GM23338 (cell line): ENCODE results near the gene LNX2. TPM values are rescaled to one million over a fixed set of nuclear protein-coding genes. Genes with fewer than 3 reads are reported as not detected.

Experiments used
- EZH2 ChIP-seq: fragments of 200-600 bp; sonication (generic); IDR thresholded peaks from one replicate; pipeline ENCODE4 v1.8.0; 2017; ENCODE audit warnings: antibody characterized with exemption, mild to moderate bottlenecking, low read depth; ENCODE audit not compliant: unreplicated experiment
- JUNB ChIP-seq: IDR thresholded peaks from one replicate; pipeline ENCODE4 v1.6.1; 2016; ENCODE audit warnings: antibody characterized with exemption; ENCODE audit not compliant: unreplicated experiment
- NANOG ChIP-seq: IDR thresholded peaks from 2 replicates; pipeline ENCODE4 v1.6.1; 2016; ENCODE audit warnings: antibody characterized with exemption, borderline replicate concordance
- POLR2AphosphoS5 ChIP-seq: IDR thresholded peaks from 2 replicates; pipeline ENCODE4 v1.6.1; 2016; ENCODE audit warnings: antibody characterized with exemption, low read depth
- STAT1 ChIP-seq: IDR thresholded peaks from one replicate; pipeline ENCODE4 v1.6.1; 2016; ENCODE audit warnings: antibody characterized with exemption; ENCODE audit not compliant: unreplicated experiment
- ZNF114 ChIP-seq: fragments of 250-450 bp; sonication (Bioruptor Pico); IDR thresholded peaks from 2 replicates; pipeline ENCODE4 v1.5.0; 2020; ENCODE audit warnings: mild to moderate bottlenecking, moderate library complexity
- ZNF331 ChIP-seq: fragments of 250-450 bp; sonication (Bioruptor Pico); IDR thresholded peaks from 2 replicates; pipeline ENCODE4 v1.5.0; 2020; ENCODE audit warnings: low read depth, mild to moderate bottlenecking, moderate library complexity
- polyA plus RNA-seq: library from polyadenylated mRNA; unstranded; fragments of >200 nt; fragmentation: Nextera tagmentation; extraction: Ambion mirVana; gene quantifications from 2 replicates; pipeline ENCODE4 v1.2.1, GENCODE V29; 2016
- total RNA-seq: library from RNA; depleted of rRNA; stranded (reverse); fragments of >200 nt; shearing (Covaris generic); gene quantifications from 2 replicates; pipeline ENCODE4 v1.2.3, GENCODE V29; 2014
- TF ChIP-seq, protein P1 (sequence below): fragments of 250-450 bp; sonication (Bioruptor Pico); IDR thresholded peaks from 2 replicates; pipeline ENCODE4 v1.5.0; 2020; ENCODE audit warnings: mild to moderate bottlenecking, moderate library complexity
- TF ChIP-seq, protein P2 (sequence below): IDR thresholded peaks from 2 replicates; pipeline ENCODE4 v1.6.1; 2016; ENCODE audit warnings: antibody characterized with exemption
- TF ChIP-seq, protein P3 (sequence below), 2 experiments: fragments of 200-600 bp in 1 of 2; sonication (generic) in 1 of 2; conservative IDR thresholded peaks; 2 replicates each; pipeline versions ENCODE4 v1.5.1 to v1.6.1; 2016 to 2017; ENCODE audit warnings: antibody characterized with exemption in 2 of 2, low read depth in 2 of 2, mild to moderate bottlenecking in 2 of 2, moderate library complexity in 1 of 2

Gene LNX2
- total and polyA plus RNA-seq, 2 experiments from 2014 or later, result 3.7 to 18.0 TPM

DNA sequence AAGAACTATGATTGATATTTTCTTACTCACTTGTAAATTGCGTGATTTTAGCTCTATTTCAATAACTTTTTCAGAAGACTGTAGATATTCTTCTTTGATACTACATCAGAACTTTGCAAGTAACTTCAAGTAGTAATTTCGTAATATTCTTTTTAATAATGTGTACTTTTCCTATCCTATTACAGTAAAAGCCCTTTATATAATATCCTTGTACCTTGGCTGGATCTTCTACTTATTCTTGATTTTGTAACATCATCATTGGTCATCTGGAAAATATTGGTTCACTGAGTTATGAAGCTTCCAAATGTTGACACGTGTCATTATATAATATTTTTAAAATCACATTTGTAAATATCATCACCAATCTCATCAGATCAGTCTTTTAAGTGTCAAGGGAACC, 33.7 kb upstream of the LNX2 start (continued):
- TF ChIP-seq, protein P1, sequence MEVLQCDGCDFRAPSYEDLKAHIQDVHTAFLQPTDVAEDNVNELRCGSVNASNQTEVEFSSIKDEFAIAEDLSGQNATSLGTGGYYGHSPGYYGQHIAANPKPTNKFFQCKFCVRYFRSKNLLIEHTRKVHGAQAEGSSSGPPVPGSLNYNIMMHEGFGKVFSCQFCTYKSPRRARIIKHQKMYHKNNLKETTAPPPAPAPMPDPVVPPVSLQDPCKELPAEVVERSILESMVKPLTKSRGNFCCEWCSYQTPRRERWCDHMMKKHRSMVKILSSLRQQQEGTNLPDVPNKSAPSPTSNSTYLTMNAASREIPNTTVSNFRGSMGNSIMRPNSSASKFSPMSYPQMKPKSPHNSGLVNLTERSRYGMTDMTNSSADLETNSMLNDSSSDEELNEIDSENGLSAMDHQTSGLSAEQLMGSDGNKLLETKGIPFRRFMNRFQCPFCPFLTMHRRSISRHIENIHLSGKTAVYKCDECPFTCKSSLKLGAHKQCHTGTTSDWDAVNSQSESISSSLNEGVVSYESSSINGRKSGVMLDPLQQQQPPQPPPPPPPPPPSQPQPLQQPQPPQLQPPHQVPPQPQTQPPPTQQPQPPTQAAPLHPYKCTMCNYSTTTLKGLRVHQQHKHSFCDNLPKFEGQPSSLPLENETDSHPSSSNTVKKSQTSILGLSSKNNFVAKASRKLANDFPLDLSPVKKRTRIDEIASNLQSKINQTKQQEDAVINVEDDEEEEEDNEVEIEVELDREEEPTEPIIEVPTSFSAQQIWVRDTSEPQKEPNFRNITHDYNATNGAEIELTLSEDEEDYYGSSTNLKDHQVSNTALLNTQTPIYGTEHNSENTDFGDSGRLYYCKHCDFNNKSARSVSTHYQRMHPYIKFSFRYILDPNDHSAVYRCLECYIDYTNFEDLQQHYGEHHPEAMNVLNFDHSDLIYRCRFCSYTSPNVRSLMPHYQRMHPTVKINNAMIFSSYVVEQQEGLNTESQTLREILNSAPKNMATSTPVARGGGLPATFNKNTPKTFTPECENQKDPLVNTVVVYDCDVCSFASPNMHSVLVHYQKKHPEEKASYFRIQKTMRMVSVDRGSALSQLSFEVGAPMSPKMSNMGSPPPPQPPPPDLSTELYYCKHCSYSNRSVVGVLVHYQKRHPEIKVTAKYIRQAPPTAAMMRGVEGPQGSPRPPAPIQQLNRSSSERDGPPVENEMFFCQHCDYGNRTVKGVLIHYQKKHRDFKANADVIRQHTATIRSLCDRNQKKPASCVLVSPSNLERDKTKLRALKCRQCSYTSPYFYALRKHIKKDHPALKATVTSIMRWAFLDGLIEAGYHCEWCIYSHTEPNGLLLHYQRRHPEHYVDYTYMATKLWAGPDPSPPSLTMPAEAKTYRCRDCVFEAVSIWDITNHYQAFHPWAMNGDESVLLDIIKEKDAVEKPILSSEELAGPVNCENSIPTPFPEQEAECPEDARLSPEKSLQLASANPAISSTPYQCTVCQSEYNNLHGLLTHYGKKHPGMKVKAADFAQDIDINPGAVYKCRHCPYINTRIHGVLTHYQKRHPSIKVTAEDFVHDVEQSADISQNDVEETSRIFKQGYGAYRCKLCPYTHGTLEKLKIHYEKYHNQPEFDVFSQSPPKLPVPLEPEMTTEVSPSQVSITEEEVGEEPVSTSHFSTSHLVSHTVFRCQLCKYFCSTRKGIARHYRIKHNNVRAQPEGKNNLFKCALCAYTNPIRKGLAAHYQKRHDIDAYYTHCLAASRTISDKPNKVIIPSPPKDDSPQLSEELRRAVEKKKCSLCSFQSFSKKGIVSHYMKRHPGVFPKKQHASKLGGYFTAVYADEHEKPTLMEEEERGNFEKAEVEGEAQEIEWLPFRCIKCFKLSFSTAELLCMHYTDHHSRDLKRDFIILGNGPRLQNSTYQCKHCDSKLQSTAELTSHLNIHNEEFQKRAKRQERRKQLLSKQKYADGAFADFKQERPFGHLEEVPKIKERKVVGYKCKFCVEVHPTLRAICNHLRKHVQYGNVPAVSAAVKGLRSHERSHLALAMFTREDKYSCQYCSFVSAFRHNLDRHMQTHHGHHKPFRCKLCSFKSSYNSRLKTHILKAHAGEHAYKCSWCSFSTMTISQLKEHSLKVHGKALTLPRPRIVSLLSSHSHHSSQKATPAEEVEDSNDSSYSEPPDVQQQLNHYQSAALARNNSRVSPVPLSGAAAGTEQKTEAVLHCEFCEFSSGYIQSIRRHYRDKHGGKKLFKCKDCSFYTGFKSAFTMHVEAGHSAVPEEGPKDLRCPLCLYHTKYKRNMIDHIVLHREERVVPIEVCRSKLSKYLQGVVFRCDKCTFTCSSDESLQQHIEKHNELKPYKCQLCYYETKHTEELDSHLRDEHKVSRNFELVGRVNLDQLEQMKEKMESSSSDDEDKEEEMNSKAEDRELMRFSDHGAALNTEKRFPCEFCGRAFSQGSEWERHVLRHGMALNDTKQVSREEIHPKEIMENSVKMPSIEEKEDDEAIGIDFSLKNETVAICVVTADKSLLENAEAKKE (CRISPR knock-in tag), result no peak
- TF ChIP-seq ZNF114 (CRISPR knock-in tag) (no peak), STAT1 (no peak), ZNF331 (CRISPR knock-in tag) (no peak), NANOG (no peak), JUNB (no peak), POLR2AphosphoS5 (no peak), EZH2 (no peak)
- TF ChIP-seq, protein P2, sequence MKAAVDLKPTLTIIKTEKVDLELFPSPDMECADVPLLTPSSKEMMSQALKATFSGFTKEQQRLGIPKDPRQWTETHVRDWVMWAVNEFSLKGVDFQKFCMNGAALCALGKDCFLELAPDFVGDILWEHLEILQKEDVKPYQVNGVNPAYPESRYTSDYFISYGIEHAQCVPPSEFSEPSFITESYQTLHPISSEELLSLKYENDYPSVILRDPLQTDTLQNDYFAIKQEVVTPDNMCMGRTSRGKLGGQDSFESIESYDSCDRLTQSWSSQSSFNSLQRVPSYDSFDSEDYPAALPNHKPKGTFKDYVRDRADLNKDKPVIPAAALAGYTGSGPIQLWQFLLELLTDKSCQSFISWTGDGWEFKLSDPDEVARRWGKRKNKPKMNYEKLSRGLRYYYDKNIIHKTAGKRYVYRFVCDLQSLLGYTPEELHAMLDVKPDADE, result no peak
- TF ChIP-seq, protein P3, sequence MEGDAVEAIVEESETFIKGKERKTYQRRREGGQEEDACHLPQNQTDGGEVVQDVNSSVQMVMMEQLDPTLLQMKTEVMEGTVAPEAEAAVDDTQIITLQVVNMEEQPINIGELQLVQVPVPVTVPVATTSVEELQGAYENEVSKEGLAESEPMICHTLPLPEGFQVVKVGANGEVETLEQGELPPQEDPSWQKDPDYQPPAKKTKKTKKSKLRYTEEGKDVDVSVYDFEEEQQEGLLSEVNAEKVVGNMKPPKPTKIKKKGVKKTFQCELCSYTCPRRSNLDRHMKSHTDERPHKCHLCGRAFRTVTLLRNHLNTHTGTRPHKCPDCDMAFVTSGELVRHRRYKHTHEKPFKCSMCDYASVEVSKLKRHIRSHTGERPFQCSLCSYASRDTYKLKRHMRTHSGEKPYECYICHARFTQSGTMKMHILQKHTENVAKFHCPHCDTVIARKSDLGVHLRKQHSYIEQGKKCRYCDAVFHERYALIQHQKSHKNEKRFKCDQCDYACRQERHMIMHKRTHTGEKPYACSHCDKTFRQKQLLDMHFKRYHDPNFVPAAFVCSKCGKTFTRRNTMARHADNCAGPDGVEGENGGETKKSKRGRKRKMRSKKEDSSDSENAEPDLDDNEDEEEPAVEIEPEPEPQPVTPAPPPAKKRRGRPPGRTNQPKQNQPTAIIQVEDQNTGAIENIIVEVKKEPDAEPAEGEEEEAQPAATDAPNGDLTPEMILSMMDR (conservative IDR thresholded peaks at IDR 0.05; ENCODE audit: low read depth in 2 of 2), result no peak
